HG02884 (cell line): ENCODE measurements around the gene PALMD.

Experiments
- ATAC-seq: cut with Tn5 transposase; IDR thresholded peaks from one replicate; pipeline ENCODE4 v1.9.1; 2021; ENCODE audit warnings: mild to moderate bottlenecking, moderate library complexity; ENCODE audit not compliant: unreplicated experiment

Gene PALMD

GRCh38 chr1:99738858-99739465 is 93.0 kb downstream of the PALMD start:
- ATAC-seq: no peak

- no peak for ATAC-seq
Measured at GRCh38 chr1:99740141-99740540, 94.2 kb downstream of the PALMD start.
